NCI-H446 (cell line): ENCODE results near the gene ZNF516.

Experiments
- DNase-seq, 2 experiments: peaks; one replicate each; lab custom pipeline; 2025; lab: John Stamatoyannopoulos, UW

The ZNF516 gene

DNA sequence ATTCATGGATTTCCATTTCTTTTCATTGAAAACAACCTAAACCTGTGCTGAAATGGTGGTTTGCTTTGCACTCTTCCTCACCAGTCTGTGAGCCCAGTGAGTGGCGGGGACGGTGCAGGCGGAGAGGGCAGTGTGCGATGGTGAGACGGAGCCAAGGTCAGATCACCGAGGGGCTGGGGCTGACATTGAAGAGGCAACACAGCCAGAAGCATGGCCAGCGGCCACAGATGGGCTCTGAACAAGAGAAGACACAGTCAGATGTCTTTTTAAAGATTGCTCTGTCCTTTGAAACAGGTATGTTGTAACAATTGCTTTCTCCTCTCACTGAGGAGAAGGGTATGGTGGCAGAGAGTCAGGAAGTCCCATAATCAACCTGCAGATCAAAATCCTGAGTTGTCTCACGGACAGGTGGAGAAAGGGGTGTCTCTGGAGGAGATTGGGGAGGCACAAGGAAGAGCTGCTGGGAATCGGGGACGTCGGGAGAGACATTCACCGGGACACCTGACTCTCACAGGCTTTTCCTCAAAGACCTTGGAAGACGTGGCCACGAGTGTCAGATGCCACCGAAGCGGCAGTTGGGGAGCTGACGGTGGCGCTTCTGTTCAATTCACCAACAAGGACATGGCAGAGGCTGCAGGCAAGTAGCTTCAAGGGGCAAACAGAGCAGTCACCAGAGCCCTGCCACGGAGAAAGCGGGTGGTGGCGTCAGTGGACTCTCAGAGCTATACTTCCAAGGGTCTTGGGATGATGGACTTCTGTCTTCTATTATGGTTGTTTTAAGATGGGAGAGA is 12.1 kb upstream of the ZNF516 start:
- no peak for DNase-seq

DNA sequence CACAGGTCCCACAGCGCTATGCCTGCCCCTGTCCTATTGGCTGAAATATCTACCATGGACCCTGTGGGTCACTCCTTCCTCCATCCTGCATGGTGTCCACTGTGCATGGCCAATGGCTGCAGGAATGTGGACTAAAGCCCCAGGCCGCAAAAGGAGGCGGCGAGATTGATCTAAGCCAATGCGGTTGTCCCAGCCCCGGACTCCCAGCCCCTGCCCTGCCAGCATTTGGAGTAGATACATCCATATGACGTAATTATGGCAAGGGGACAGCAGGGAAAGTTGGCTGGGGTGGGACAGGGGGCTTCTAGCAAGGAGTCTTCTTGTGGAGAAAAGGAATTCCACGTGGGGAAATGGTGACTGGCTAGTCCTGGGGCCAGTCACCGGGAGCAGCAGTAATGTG is 11.4 kb upstream of the ZNF516 start:
- DNase-seq: no peak

DNA sequence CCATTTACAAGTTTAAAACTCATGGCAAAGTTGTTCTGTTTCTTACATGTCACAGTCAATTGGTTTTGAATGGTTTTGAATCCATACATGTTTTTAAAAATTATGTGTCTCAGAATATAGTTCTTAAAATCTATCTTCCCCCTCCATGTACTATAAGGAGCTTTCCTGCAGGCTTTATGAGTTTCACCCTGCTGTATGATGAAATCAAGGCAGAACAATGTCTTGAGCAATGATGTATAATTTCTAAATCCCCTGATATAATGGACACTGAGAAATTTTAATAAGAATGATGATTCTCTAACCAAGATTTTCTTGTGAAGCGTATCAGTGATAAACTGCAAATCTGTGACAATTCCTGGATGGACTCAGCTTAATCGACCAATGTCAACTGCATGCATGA is 10.6 kb upstream of the ZNF516 start:
- no peak for DNase-seq

DNA sequence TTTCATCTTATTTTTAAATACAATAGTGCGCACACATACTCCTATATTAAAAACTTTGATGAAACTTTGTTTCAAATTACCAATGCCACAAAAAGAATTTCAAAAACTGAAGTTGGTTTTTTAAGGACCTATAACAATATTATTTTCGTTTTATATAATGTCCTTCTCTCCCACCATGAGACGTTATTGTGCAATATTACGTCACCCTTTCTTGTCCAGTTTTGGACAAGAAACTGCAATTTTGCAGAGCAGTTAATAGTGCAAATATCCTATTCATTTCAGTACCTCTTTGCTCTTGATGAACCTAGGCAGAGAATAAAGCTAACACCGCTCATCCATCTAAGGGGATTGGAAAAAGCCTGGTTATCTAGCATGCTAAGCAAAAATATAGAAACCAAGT is 9.7 kb upstream of the ZNF516 start:
- DNase-seq: no peak

DNA sequence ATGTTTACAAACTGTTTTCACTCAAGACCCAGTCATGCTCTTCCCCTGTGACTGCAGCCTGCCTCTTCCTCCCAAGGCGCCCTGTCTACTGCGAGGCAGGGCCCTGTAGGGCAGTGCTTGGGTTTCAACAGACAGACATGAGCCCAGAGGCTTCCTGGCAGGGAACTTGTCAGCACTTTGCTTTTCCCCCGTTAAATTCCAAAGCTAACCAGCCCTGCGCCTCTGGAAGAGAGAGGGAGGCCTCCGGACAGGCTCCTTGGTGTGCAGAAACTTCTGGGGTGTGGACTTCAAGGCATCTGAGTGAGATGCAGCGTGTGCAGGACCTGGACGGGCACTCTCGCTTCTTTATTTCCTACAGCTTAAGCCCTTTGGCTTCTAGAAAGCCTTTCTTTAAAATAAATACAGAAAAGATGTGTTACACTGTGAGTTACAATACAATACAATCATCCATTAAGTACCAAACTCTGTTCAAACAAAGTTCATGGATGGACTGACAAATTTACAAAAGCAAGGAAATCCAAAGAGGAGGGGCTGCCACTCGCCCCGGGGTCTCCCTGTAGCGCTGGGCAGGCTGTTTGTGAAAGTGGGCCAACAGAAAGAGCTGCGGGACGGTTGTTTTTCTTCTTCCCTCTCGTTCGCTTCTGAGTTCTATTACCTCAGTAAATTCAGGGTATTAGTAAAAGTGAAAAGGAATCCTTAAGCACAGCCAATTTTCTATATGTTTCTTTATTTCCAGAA is 8.8 kb upstream of the ZNF516 start:
- DNase-seq: no peak

DNA sequence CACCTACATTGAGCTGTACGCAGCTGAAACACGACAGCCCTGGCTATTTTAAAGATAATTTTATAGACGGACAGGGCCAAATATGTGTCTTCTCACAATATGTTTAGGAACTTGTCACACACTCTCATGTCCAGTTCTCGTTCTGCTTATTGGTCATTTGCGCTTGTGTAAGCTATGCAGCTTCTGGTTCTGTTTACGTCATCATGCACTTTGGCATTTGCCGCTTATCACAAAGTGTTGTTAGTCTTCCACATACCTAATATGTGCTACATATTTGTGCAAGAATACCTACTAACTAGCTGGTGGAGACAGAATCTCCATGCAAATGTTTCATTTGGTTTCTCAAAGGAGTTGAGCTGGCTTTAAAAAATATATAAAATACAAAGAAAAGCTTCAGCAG is 7.5 kb upstream of the ZNF516 start:
- no peak for DNase-seq

DNA sequence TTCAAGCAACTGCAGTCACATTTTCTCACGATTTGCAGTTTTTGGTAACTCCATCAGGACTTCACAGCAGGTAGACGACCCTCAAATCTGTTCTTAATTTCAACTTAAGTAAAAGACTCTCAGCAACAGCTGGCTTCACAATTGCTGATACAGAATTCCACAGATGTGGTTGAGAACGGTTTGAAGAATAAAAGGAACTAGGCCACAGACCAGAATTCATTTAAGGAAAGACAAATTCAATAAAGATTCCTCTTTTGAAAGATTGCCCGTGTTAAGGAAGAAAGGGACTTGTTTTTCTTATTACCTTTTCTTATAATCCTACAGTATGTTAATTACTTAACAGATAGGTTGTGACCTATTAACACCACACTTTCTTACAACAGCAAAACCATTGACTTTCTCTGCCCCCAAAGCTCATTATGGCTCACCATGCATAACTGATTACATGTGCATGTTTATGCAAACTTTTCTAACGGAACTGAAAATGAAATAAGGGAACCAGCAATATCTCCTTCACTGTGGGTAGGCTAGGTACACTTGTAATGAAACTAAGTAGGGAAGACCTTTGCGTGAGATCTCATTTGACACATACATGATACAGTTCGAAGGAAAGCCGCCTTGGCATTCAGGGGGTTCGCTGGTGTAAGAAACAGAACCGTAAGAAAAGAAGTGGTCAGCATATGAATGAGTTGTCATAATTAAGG is 4.7 kb upstream of the ZNF516 start:
- no peak for DNase-seq

DNA sequence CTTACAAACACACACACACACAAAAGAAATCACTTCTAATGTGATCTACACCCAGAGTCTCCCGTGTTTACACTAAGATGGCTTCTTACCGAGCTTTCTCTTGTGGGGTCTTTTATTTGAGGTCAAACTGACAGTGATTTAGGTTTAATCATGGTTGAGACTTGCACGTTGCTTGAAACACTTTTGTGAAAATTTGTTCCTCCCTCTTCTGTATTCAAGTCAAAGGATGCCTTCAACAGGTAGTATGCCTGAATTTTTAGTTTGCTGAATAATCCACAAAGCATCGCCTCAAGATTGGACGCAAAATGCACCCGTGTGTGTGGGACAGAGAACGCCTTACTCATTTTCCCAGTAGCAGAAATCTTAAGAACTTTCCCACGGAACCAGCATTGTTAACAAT is 4.0 kb upstream of the ZNF516 start:
- no peak for DNase-seq

DNA sequence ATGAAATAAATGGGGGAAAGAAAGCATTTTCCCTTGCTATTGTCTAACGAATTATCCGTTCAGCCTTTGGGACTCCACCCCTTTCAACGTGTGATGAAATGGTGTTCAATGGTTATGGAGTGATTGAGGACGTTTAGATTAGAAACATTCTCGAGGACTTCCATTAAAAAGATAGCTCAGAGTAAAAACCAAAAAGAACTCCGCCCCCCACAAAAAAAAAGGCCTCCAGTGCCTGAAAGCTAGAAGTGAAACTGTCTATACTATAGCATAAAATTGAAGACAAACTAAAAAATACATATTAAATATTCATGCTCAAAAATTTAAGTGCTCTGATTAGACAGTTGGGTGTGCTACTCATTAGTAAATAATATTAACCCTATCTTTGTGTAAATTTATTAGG is 3.0 kb upstream of the ZNF516 start:
- no peak for DNase-seq

DNA sequence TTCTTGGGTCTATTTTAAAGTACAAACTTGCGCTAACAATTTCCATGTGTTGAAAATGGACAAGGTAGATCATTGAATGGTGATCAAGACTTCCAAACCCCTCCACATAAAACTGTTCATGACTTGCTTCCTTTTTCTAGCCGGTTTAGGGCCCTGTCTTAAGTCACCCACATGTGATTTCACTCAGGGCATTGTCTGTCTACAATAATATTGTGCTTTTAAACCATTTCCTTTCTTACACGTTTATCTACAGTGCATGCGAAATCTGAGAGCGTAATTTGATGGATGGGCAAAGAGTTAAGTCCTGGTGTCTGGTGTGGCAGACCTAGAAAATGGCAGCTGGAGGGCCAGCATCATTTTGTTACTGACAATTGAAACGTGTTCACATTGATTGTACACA is 2.0 kb upstream of the ZNF516 start:
- DNase-seq: no peak

DNA sequence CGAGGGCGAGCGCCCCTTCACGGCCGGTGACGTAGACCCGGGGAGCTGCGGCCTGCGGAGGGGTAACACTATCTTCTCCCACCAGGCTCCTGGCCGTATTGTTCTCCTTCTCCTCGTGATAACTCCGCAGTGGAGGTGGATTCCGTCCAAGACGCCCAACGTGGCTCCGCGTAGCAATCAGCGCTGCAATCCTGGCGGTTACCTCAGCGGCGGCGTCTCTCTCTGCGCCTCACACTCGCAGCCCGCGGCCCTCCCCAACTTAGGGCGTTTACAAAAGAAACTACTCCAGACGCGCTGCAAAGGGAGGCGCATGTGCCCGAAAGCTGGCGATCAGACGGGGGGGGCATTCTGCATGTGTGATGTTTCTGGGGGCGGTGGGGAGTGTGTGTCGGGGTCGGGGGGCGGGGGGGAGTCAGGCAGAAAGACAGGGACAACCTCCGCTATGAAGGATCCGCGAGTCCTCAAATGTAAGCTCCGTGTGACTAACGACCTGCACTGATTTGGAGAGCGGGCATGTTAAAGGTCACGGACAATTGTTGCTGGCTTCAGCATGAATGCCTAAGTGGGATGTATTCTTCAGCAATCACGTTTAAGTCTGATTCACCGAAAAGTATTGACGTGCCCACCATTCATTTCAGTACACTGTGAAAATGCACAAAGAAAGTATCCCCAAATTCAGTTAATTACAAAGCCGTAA is 1.3 kb upstream of the ZNF516 start:
- DNase-seq: no peak

DNA sequence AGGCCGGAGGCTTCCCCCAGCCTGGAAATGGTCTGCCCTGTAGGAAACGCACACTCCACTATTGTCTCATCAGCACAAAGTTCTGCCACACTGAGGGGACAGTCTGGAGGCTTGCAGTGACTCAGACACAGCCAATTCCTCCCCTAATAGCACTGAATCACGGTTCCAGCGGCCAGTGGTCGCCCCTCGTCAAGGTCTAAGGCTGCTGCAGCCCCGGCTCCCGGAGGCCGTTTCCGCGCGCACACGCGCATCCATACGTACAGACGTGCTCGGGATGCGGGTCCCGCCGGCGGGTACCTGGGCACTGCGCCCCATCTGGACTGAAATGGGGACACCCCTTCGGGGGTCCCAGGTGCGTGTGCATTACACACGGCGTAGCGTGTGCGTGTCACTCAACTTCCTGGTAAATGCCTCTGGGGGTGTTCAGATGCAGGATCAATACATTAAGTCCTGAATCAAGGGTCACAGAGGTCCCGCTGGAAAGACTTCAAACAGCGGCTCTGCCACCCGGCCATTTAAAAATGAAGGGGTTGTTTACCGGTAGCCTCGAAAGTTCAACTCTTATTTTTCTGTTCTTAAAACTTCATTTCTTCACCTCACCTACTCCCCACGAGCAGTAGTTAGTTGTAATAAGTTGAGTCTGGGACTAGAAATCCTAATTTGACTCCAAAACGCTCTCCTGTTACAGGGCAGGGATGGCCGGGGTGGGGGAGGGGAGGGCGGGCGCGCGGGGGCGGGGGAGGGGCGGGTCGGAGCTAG is 572 bp upstream of the ZNF516 start:
- DNase-seq: no peak

DNA sequence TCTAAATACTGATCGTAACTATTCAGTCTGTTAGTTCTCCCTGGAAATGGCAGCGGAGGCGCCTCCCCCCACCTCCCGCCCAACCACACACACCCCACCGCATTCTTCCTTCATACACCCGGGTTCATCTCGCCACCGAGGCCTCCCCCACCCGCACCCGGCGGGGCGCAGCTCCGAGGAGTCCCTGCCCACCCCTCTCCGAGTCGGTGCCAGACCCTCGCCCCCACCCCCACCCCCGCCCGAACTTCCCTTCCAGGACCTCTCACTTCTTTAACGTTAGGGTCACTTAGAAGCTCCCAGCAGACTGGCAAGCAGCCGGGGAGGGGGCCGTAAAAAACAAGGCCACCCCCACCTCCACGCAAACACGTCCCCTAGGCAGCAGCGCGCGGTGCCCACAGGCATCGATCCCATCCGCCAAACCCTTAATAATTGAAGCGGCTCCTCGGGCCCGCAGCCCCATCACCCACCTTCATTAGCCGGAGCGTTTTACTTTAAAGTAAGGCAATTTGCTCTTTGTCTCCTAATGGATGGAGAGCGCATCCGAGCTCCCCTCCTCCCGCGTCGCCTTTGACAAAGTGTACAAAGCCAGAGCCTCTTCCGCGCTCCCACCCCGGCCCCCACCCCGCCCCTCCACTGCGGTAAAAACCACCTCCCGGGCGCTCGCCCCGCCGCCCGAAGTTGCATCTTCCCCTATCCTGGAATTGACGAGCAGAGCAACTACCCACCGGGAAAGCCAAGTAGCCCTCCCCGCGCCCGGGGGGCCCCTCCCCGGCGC is 624 bp downstream of the ZNF516 start:
- no peak for DNase-seq

DNA sequence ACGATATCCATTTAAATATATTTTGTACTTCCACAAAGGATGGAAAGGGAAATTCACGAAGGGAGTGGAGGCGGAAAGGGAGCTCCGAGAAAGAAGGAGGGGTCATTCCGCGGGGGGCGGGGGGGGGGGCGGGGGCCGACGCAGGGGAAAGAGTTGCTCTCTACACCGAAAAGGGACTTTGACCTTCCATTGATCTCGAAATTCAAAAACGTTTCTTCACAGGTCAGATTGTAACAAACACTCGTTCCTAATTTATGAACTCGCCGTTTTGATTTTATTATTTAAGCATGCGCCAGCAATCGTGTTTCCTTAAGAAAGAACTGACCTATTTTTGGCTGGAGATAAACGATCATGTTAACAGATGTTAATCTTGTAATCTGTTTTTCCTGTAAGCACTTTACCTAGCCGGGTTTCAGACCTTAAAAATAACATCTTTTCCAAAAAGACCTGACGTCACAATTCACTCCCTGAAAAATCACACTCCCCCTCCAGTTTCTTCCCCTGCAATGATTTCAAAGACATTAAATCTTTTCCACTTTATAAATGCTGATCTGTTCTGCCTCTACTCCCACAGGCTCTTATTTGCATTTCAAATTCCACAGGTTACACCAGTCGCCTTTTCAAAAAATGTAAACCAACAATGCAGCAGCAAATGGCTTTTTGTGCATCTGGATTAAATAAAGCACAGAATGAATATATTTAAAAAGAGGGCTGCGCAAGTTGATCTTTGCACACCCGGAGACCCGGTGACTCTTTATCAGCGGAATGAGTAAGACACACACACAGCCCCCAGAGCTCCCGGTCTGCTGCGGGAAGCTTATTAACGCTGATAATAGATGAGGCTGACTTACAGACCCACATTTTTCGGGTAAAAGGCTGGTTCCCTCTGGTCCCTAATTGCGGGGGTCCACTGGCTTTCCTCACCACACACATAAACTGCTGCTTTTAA is 1.6 kb downstream of the ZNF516 start:
- no peak for DNase-seq

DNA sequence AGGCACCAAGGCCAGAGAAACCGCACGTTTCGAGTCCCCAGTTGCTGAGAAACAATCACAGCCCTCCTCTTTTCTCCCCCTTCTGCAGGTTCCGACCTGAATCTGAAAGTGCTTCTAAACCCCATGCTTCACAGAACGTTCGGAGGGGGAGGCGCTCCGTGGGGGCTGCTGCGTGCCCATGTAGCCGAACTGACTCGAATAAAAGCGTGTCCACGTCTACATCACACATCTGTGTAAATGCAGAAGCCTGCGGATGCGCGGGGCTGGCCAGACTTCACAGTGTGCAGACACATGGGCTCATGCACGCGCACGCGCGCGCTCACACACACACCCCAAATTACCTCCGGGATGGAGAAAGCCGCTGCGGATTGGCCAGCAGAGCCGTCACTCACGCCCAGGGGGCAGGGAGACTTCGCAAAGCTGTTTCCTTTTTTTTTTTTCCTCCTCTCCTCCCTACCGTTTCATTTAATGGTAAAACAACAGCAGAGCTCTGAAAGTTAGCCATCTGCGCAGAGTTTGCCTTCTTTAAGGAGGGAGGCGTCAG is 2.3 kb downstream of the ZNF516 start:
- peak; percentile 29 to 85 for DNase-seq

DNA sequence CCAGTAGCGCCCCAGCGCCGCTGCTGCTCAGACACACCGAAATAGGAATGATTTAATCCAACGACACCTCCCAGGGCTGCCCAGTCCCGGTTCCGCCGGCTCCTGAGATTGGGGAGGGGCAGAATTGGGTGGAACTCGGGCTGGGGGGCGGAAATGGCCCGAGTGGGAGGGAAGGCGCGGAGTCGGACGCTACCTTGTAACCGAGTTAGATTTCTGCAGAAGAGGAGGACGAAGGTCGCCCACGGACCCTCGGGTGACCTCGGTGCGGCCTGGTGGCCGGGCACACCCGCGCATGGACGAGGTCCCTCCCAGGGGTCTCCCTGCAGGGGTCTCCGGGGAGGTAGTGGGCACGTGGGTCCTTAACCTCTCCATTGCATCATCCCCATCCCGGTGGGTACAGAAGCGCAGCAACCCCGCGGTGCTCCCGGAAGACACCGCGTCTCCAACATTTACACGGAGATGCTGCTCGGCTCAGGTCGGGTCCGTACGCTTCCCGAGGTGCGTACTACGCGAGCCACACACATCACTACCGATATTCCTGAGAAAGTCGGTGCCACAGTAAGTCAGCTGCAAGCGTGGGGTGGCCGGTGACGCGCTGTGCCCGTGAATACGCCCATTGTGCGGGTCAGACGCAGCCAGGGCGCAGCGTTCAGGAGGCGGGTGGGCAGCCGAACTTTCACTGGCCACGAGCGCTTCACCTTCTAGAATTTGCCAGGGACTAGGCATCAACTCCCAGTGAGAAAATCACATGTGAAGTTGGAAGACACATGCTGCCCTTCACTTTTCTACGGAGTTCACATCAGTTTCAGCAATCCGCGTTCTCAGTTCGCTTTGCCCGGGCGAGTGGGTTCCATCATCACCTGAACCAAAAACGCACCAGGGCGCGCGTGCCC is 3.0 kb downstream of the ZNF516 start:
- DNase-seq: no peak

DNA sequence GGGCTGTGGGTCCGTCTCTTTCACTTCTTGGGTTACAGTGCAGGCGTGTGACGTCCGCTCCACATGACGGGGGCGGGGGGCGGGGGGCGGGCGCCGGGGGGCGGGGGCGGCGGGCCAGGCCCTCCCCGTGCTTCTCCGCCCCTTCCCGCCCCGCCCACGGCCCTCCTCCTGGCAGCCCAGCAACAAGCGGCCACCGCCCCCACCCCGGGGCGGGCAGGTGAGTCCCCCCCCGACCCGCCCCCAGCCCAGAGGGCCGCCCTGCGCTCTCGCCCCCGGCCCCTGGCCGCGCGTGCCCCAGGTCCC is 3.6 kb downstream of the ZNF516 start:
- DNase-seq: no peak

DNA sequence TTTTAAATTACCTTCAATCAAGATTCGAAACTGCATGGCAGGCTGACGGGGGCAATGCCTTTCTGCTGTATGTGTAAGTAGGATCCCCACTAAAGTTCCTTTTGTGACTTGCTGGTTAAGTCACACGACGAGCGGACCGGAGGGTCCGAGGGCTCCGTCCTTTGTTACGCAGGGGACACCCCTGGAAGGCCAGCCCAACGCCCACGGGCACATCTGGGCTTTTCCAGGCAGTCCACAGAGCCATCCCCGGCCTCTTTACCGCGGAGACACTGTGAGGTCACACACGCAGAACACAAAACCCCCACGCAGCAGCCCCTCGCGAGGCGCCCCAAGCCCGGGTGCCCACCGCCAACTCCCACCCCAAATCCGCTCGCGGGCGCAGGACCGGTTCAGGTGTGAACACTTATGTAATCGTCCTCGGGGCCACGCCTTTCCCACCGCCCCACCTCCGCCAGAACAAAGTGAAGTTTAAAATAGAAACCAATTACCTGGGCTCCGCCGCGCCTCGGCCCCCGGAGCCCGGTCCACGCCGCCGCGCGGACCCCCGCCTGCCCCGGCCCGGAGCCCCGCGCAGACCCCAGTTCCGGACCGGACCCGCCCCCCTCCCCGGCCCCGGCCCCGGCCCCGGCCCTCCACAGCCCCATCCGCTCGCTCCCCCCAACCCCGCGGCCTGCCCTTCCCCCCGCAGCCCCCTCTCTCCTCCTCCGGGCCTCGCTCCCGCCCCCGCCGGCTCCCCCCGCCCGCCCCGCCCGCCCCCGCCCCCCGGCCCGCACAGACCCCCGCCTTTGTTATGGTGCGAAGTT is 4.2 kb downstream of the ZNF516 start:
- no peak for DNase-seq
